Measurements from ENCODE around the gene SDCCAG8. TPM values are rescaled to one million over a fixed set of nuclear protein-coding genes. Genes with fewer than 3 reads are reported as not detected.

Gene SDCCAG8
- total and polyA plus RNA-seq, 2 of the 8 experiments (the other 6 are each of a cell fraction or from before 2014, with no cell fraction given) = 15.6 to 21.0 TPM

- H4K8ac ChIP-seq (ENCODE audit: extremely low read depth, insufficient read depth, low read length) = no peak overlapping the region
- no peak for DNase-seq (ENCODE audit: low read depth in 1 of 2, low spot score in 2 of 2)
- H3K9me3 ChIP-seq (ENCODE audit: insufficient read depth in 2 of 2, low read depth in 1 of 2, low read length in 1 of 2) = no peaks in the 10 kb centered on the region
- H3K4ac ChIP-seq (replicated peaks; ENCODE audit: insufficient read length, low read depth, low read length) = no peak overlapping the region
- no peak overlapping the region for H4K5ac ChIP-seq (ENCODE audit: insufficient read length, low read depth, low read length)
- no peak overlapping the region for H3K27ac ChIP-seq (ENCODE audit: low read depth, low read length)
- H3K14ac ChIP-seq (ENCODE audit: insufficient read length) = no peak overlapping the region
- no peaks in the 10 kb centered on the region for H3K79me1 ChIP-seq (ENCODE audit: low read depth, low read length)
- no peak overlapping the region for H3K9ac ChIP-seq (replicated peaks in 1 of 4; ENCODE audit: extremely low read depth in 1 of 4, low read depth in 3 of 4, low read length in 3 of 4)
- no peak overlapping the region for H3K4me3 ChIP-seq (ENCODE audit: extremely low read depth in 1 of 4, insufficient read depth in 2 of 4, low read depth in 3 of 4, low read length in 4 of 4)
- H2AK5ac ChIP-seq (ENCODE audit: low read depth, low read length) = no peak overlapping the region
- H3K23me2 ChIP-seq (ENCODE audit: low read depth, low read length) = no peaks in the 10 kb centered on the region
- CTCF ChIA-PET (ENCODE audit: partially characterized antibody) = no interaction called here
- WGBS, 2 experiments (ENCODE audit: extremely low coverage in 1 of 2, insufficient coverage in 1 of 2, insufficient read length in 1 of 2, insufficient replicate concordance in 2 of 2, low coverage in 1 of 2, low lambda C conversion rate in 2 of 2, missing lambda C conversion rate in 1 of 2) = 86% methylated on average over 3 of the region's 3 CpGs; no CpG with 5 or more reads in 1 of the 2 experiments
- H4K91ac ChIP-seq (replicated peaks; ENCODE audit: insufficient read length, low read length) = no peak overlapping the region
- no peak overlapping the region for H2BK20ac ChIP-seq (ENCODE audit: low read length)
- FAIRE-seq = no peak
- H3K79me2 ChIP-seq (ENCODE audit: control insufficient read depth in 1 of 2, insufficient read depth in 2 of 2, low read length in 2 of 2) = no peaks in the 10 kb centered on the region
- no peak overlapping the region for H2BK15ac ChIP-seq (ENCODE audit: low read length)
- no peaks in the 10 kb centered on the region for H3K36me3 ChIP-seq (ENCODE audit: control insufficient read depth in 2 of 4, insufficient read depth in 4 of 4, low read length in 3 of 4)
- no peak overlapping the region for H3K23ac ChIP-seq (ENCODE audit: insufficient read length)
- H2BK5ac ChIP-seq (ENCODE audit: low read depth, low read length) = no peak overlapping the region
- H3K27me3 ChIP-seq (replicated peaks in 1 of 4; ENCODE audit: control insufficient read depth in 3 of 4, extremely low read depth in 1 of 4, insufficient read depth in 3 of 4, low read length in 3 of 4) = no peaks in the 10 kb centered on the region
- H2BK120ac ChIP-seq (replicated peaks; ENCODE audit: low read depth, low read length) = no peak overlapping the region
- H3K4me2 ChIP-seq (ENCODE audit: insufficient read depth in 1 of 2, low read depth in 2 of 2, low read length in 2 of 2) = no peak overlapping the region
- H3K56ac ChIP-seq (replicated peaks; ENCODE audit: insufficient read length, low read depth, low read length) = no peak overlapping the region
- peaks cover 0 to 10% (median 0%) of the 10 kb centered on the region in 4 experiments; a peak in 1 of 7 replicates for H3K4me1 ChIP-seq (replicated peaks in 1 of 4; ENCODE audit: control insufficient read depth in 3 of 4, insufficient read depth in 4 of 4, low read length in 3 of 4)
- no peak overlapping the region for H2AFZ ChIP-seq (ENCODE audit: low read length)
- H2BK12ac ChIP-seq (ENCODE audit: low read depth, low read length) = no peak overlapping the region
- POLR2A ChIA-PET (ENCODE audit: partially characterized antibody) = no interaction called here
- no peaks in the 10 kb centered on the region for H4K20me1 ChIP-seq (replicated peaks in 1 of 2; ENCODE audit: control insufficient read depth in 1 of 2, insufficient read depth in 2 of 2, low read length in 2 of 2)
- no peak overlapping the region for H3K18ac ChIP-seq (ENCODE audit: extremely low read depth, low read length)
- TF ChIP-seq CBX8 (IDR thresholded peaks at IDR 0.05; ENCODE audit: borderline replicate concordance, low read depth, low read length) (no peak), KDM5A (IDR thresholded peaks at IDR 0.05; ENCODE audit: low read length) (no peak), ZNF274 (IDR thresholded peaks at IDR 0.05; ENCODE audit: borderline replicate concordance, extremely low read depth, low read length) (no peak), HDAC2 (IDR thresholded peaks at IDR 0.05; ENCODE audit: borderline replicate concordance in 1 of 2, low read depth in 2 of 2, low read length in 2 of 2) (no peak)
Measured at GRCh38 chr1:243438146-243438545, 182.3 kb downstream of the SDCCAG8 start.

All from H1 (cell line).